HG02943 (cell line): Measurements from ENCODE around the gene CXCR6.

Experiments used
- ATAC-seq: cut with Tn5 transposase; IDR thresholded peaks from one replicate; pipeline ENCODE4 v1.9.1; 2021; ENCODE audit warnings: mild to moderate bottlenecking, low read depth, moderate library complexity; ENCODE audit not compliant: unreplicated experiment

The CXCR6 gene

GRCh38 chr3:45946307-45946706 is 3.0 kb downstream of the CXCR6 start:
- ATAC-seq, result no peak

- ATAC-seq, result no peak
Observed at GRCh38 chr3:45946875-45947274, 3.6 kb downstream of the CXCR6 start.

GRCh38 chr3:45947361-45947760 is 4.1 kb downstream of the CXCR6 start:
- no peak for ATAC-seq

- ATAC-seq, result no peak
Observed at GRCh38 chr3:45948311-45948781, 5.1 kb downstream of the CXCR6 start.

GRCh38 chr3:45948881-45949280 is 5.6 kb downstream of the CXCR6 start:
- no peak for ATAC-seq

- no peak for ATAC-seq
Observed at GRCh38 chr3:45949432-45949831, 6.2 kb downstream of the CXCR6 start.

GRCh38 chr3:45950131-45950530 is 6.9 kb downstream of the CXCR6 start:
- no peak for ATAC-seq

GRCh38 chr3:45950686-45951600 is 7.7 kb downstream of the CXCR6 start:
- no peak for ATAC-seq

GRCh38 chr3:45951946-45952345 is 8.7 kb downstream of the CXCR6 start:
- ATAC-seq, result no peak

- ATAC-seq, result no peak
Observed at GRCh38 chr3:45952456-45952855, 9.2 kb downstream of the CXCR6 start.

GRCh38 chr3:45953536-45953935 is 10.3 kb downstream of the CXCR6 start:
- ATAC-seq, result no peak

- no peak for ATAC-seq
Observed at GRCh38 chr3:45954306-45954705, 11.0 kb downstream of the CXCR6 start.

- ATAC-seq, result no peak
Observed at GRCh38 chr3:45955017-45955647, 11.9 kb downstream of the CXCR6 start.

- no peak for ATAC-seq
Observed at GRCh38 chr3:45955706-45956105, 12.4 kb downstream of the CXCR6 start.

GRCh38 chr3:45957586-45957985 is 14.3 kb downstream of the CXCR6 start:
- ATAC-seq, result no peak

- no peak for ATAC-seq
Observed at GRCh38 chr3:45958321-45958791, 15.1 kb downstream of the CXCR6 start.

GRCh38 chr3:45959201-45959600 is 15.9 kb downstream of the CXCR6 start:
- no peak for ATAC-seq

- ATAC-seq, result no peak
Observed at GRCh38 chr3:45960289-45960688, 17.0 kb downstream of the CXCR6 start.

- no peak for ATAC-seq
Observed at GRCh38 chr3:45962033-45962432, 18.8 kb downstream of the CXCR6 start.

GRCh38 chr3:45964139-45964538 is 20.9 kb downstream of the CXCR6 start:
- no peak for ATAC-seq

- ATAC-seq, result no peak
Observed at GRCh38 chr3:45965253-45965652, 22.0 kb downstream of the CXCR6 start.

- no peak for ATAC-seq
Observed at GRCh38 chr3:45965653-45966052, 22.4 kb downstream of the CXCR6 start.
